ENCODE measurements around the gene C1QTNF3.
"Not testable (repeated sequence)": the region's sequence is repeated elsewhere in the genome, so short reads cannot be mapped to it uniquely, and the experiment has no call there.

DNA sequence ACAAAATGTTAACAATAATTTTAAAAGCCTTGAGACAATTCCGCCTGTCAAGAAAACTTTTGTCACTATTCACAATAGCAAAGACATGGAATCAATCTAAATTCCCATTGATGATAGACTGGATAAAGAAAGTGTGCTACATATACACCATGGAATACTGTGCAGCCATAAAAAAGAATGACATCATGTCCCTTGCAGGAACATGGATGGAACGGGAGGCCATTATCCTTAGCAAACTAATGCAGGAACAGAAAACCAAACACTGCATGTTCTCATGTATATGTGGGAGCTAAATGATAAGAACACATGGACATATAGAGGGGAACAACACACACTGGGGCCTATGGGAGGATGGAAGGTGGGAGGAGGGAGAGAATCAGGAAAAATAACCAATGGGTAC, 12.4 kb downstream of the C1QTNF3 start:
- TF ChIP-seq POLR2A (IDR thresholded peaks at IDR 0.05; ENCODE audit: low read depth, low read length); POLR2AphosphoS5 (IDR thresholded peaks at IDR 0.05; ENCODE audit: insufficient read depth, low read depth, low read length); EZH2 (IDR thresholded peaks at IDR 0.05; ENCODE audit: borderline replicate concordance, low read depth, low read length, severe bottlenecking); FOS (IDR thresholded peaks at IDR 0.05; ENCODE audit: borderline replicate concordance, insufficient read depth, low read length): not testable (repeated sequence)
- TF ChIP-seq, protein P1, sequence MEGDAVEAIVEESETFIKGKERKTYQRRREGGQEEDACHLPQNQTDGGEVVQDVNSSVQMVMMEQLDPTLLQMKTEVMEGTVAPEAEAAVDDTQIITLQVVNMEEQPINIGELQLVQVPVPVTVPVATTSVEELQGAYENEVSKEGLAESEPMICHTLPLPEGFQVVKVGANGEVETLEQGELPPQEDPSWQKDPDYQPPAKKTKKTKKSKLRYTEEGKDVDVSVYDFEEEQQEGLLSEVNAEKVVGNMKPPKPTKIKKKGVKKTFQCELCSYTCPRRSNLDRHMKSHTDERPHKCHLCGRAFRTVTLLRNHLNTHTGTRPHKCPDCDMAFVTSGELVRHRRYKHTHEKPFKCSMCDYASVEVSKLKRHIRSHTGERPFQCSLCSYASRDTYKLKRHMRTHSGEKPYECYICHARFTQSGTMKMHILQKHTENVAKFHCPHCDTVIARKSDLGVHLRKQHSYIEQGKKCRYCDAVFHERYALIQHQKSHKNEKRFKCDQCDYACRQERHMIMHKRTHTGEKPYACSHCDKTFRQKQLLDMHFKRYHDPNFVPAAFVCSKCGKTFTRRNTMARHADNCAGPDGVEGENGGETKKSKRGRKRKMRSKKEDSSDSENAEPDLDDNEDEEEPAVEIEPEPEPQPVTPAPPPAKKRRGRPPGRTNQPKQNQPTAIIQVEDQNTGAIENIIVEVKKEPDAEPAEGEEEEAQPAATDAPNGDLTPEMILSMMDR (IDR thresholded peaks at IDR 0.05; ENCODE audit: extremely low read depth in 1 of 2, insufficient read depth in 1 of 2, low read depth in 1 of 2, low read length in 2 of 2), result not testable (repeated sequence)
